ENCODE data around the gene CREB5.

CREB5 gene

GRCh38 chr7:28768577-28769147, 356.3 kb downstream of the CREB5 start:
- no peaks in the 10 kb centered on the region for H3K27me3 ChIP-seq (ENCODE audit: control insufficient read depth in 1 of 2, insufficient read depth in 2 of 2, low read length in 2 of 2)
- no peak overlapping the region for H3K9ac ChIP-seq (ENCODE audit: low read depth in 1 of 2, low read length in 2 of 2)
- no peaks in the 10 kb centered on the region for H3K4me1 ChIP-seq (ENCODE audit: control insufficient read depth in 1 of 2, insufficient read depth in 2 of 2, low read length in 2 of 2)
- H3K4me3 ChIP-seq (ENCODE audit: low read depth in 1 of 2, low read length in 2 of 2), result no peak overlapping the region
- H3K36me3 ChIP-seq (ENCODE audit: control insufficient read depth in 1 of 2, insufficient read depth in 2 of 2, low read length in 2 of 2), result no peaks in the 10 kb centered on the region
- H3K9me3 ChIP-seq (ENCODE audit: control insufficient read depth in 1 of 2, low read length in 2 of 2), result no peaks in the 10 kb centered on the region
- no peak overlapping the region for H3K27ac ChIP-seq (ENCODE audit: low read depth, low read length)

- no peaks in the 10 kb centered on the region for H3K27me3 ChIP-seq (ENCODE audit: control insufficient read depth in 1 of 2, insufficient read depth in 2 of 2, low read length in 2 of 2)
- H3K27ac ChIP-seq (ENCODE audit: low read depth, low read length), result no peak overlapping the region
- H3K9me3 ChIP-seq (ENCODE audit: control insufficient read depth in 1 of 2, low read length in 2 of 2), result no peaks in the 10 kb centered on the region
These were observed 359.7 kb downstream of the CREB5 start for GRCh38 chr7:28771906-28772622.

GRCh38 chr7:28773423-28774145, 361.3 kb downstream of the CREB5 start:
- Histone ChIP-seq H3K9me3 (ENCODE audit: control insufficient read depth in 1 of 2, low read length in 2 of 2) (no peaks in the 10 kb centered on the region), H3K9ac (ENCODE audit: low read depth in 1 of 2, low read length in 2 of 2) (no peak overlapping the region), H3K36me3 (ENCODE audit: control insufficient read depth in 1 of 2, insufficient read depth in 2 of 2, low read length in 2 of 2) (no peaks in the 10 kb centered on the region), H3K27me3 (ENCODE audit: control insufficient read depth in 1 of 2, insufficient read depth in 2 of 2, low read length in 2 of 2) (no peaks in the 10 kb centered on the region), H3K4me1 (ENCODE audit: control insufficient read depth in 1 of 2, insufficient read depth in 2 of 2, low read length in 2 of 2) (peaks cover 0 to 4% of the 10 kb centered on the region in 2 donors), H3K4me3 (ENCODE audit: low read depth in 1 of 2, low read length in 2 of 2) (no peak overlapping the region), H3K27ac (ENCODE audit: low read depth, low read length) (no peak overlapping the region)

More at GRCh38 chr7:28771906-28772622, 359.7 kb downstream of the CREB5 start:
- Histone ChIP-seq H3K4me3 (ENCODE audit: low read depth in 1 of 2, low read length in 2 of 2) (no peak overlapping the region), H3K9ac (ENCODE audit: low read depth in 1 of 2, low read length in 2 of 2) (no peak overlapping the region), H3K36me3 (ENCODE audit: control insufficient read depth in 1 of 2, insufficient read depth in 2 of 2, low read length in 2 of 2) (no peaks in the 10 kb centered on the region), H3K4me1 (ENCODE audit: control insufficient read depth in 1 of 2, insufficient read depth in 2 of 2, low read length in 2 of 2) (peaks cover 0 to 4% of the 10 kb centered on the region in 2 donors)

GRCh38 chr7:28774261-28774988, 362.1 kb downstream of the CREB5 start:
- Histone ChIP-seq H3K9ac (ENCODE audit: low read depth in 1 of 2, low read length in 2 of 2) (no peak overlapping the region), H3K27ac (ENCODE audit: low read depth, low read length) (no peak overlapping the region), H3K36me3 (ENCODE audit: control insufficient read depth in 1 of 2, insufficient read depth in 2 of 2, low read length in 2 of 2) (no peaks in the 10 kb centered on the region), H3K9me3 (ENCODE audit: control insufficient read depth in 1 of 2, low read length in 2 of 2) (no peaks in the 10 kb centered on the region), H3K4me1 (ENCODE audit: control insufficient read depth in 1 of 2, insufficient read depth in 2 of 2, low read length in 2 of 2) (peaks cover 0 to 4% of the 10 kb centered on the region in 2 donors), H3K4me3 (ENCODE audit: low read depth in 1 of 2, low read length in 2 of 2) (no peak overlapping the region), H3K27me3 (ENCODE audit: control insufficient read depth in 1 of 2, insufficient read depth in 2 of 2, low read length in 2 of 2) (no peaks in the 10 kb centered on the region)

GRCh38 chr7:28776463-28777157, 364.3 kb downstream of the CREB5 start:
- H3K27ac ChIP-seq (ENCODE audit: low read depth, low read length), result no peak overlapping the region
- no peak overlapping the region for H3K4me3 ChIP-seq (ENCODE audit: low read depth in 1 of 2, low read length in 2 of 2)
- no peaks in the 10 kb centered on the region for H3K9me3 ChIP-seq (ENCODE audit: control insufficient read depth in 1 of 2, low read length in 2 of 2)
- H3K36me3 ChIP-seq (ENCODE audit: control insufficient read depth in 1 of 2, insufficient read depth in 2 of 2, low read length in 2 of 2), result no peaks in the 10 kb centered on the region
- H3K27me3 ChIP-seq (ENCODE audit: control insufficient read depth in 1 of 2, insufficient read depth in 2 of 2, low read length in 2 of 2), result no peaks in the 10 kb centered on the region
- H3K9ac ChIP-seq (ENCODE audit: low read depth in 1 of 2, low read length in 2 of 2), result no peak overlapping the region
- peaks cover 0 to 4% of the 10 kb centered on the region in 2 donors for H3K4me1 ChIP-seq (ENCODE audit: control insufficient read depth in 1 of 2, insufficient read depth in 2 of 2, low read length in 2 of 2)

GRCh38 chr7:28778786-28779185, 366.5 kb downstream of the CREB5 start:
- Histone ChIP-seq H3K27me3 (ENCODE audit: control insufficient read depth in 1 of 2, insufficient read depth in 2 of 2, low read length in 2 of 2) (no peaks in the 10 kb centered on the region), H3K9ac (ENCODE audit: low read depth in 1 of 2, low read length in 2 of 2) (no peak overlapping the region), H3K4me3 (ENCODE audit: low read depth in 1 of 2, low read length in 2 of 2) (no peak overlapping the region), H3K27ac (ENCODE audit: low read depth, low read length) (no peak overlapping the region), H3K4me1 (ENCODE audit: control insufficient read depth in 1 of 2, insufficient read depth in 2 of 2, low read length in 2 of 2) (peaks cover 0 to 4% of the 10 kb centered on the region in 2 donors), H3K36me3 (ENCODE audit: control insufficient read depth in 1 of 2, insufficient read depth in 2 of 2, low read length in 2 of 2) (no peaks in the 10 kb centered on the region), H3K9me3 (ENCODE audit: control insufficient read depth in 1 of 2, low read length in 2 of 2) (no peaks in the 10 kb centered on the region)

GRCh38 chr7:28779954-28780353, 367.6 kb downstream of the CREB5 start:
- H3K27ac ChIP-seq (ENCODE audit: low read depth, low read length), result no peak overlapping the region
- H3K27me3 ChIP-seq (ENCODE audit: control insufficient read depth in 1 of 2, insufficient read depth in 2 of 2, low read length in 2 of 2), result no peaks in the 10 kb centered on the region
- no peaks in the 10 kb centered on the region for H3K9me3 ChIP-seq (ENCODE audit: control insufficient read depth in 1 of 2, low read length in 2 of 2)
- H3K4me3 ChIP-seq (ENCODE audit: low read depth in 1 of 2, low read length in 2 of 2), result no peak overlapping the region
- H3K4me1 ChIP-seq (ENCODE audit: control insufficient read depth in 1 of 2, insufficient read depth in 2 of 2, low read length in 2 of 2), result peaks cover 0 to 5% of the 10 kb centered on the region in 2 donors
- no peak overlapping the region for H3K9ac ChIP-seq (ENCODE audit: low read depth in 1 of 2, low read length in 2 of 2)
- no peaks in the 10 kb centered on the region for H3K36me3 ChIP-seq (ENCODE audit: control insufficient read depth in 1 of 2, insufficient read depth in 2 of 2, low read length in 2 of 2)

GRCh38 chr7:28782362-28782761, 370.0 kb downstream of the CREB5 start:
- peaks cover 0 to 5% of the 10 kb centered on the region in 2 donors for H3K4me1 ChIP-seq (ENCODE audit: control insufficient read depth in 1 of 2, insufficient read depth in 2 of 2, low read length in 2 of 2)
- H3K9ac ChIP-seq (ENCODE audit: low read depth in 1 of 2, low read length in 2 of 2), result no peak overlapping the region
- H3K27me3 ChIP-seq (ENCODE audit: control insufficient read depth in 1 of 2, insufficient read depth in 2 of 2, low read length in 2 of 2), result no peaks in the 10 kb centered on the region
- H3K4me3 ChIP-seq (ENCODE audit: low read depth in 1 of 2, low read length in 2 of 2), result no peak overlapping the region
- no peaks in the 10 kb centered on the region for H3K36me3 ChIP-seq (ENCODE audit: control insufficient read depth in 1 of 2, insufficient read depth in 2 of 2, low read length in 2 of 2)
- no peak overlapping the region for H3K27ac ChIP-seq (ENCODE audit: low read depth, low read length)
- H3K9me3 ChIP-seq (ENCODE audit: control insufficient read depth in 1 of 2, low read length in 2 of 2), result no peaks in the 10 kb centered on the region

GRCh38 chr7:28784171-28784902, 372.0 kb downstream of the CREB5 start:
- H3K36me3 ChIP-seq (ENCODE audit: control insufficient read depth in 1 of 2, insufficient read depth in 2 of 2, low read length in 2 of 2), result no peaks in the 10 kb centered on the region
- H3K9me3 ChIP-seq (ENCODE audit: control insufficient read depth in 1 of 2, low read length in 2 of 2), result no peaks in the 10 kb centered on the region
- H3K9ac ChIP-seq (ENCODE audit: low read depth in 1 of 2, low read length in 2 of 2), result no peak overlapping the region
- H3K27me3 ChIP-seq (ENCODE audit: control insufficient read depth in 1 of 2, insufficient read depth in 2 of 2, low read length in 2 of 2), result no peaks in the 10 kb centered on the region
- H3K27ac ChIP-seq (ENCODE audit: low read depth, low read length), result no peak overlapping the region
- H3K4me1 ChIP-seq (ENCODE audit: control insufficient read depth in 1 of 2, insufficient read depth in 2 of 2, low read length in 2 of 2), result peaks cover 0 to 5% of the 10 kb centered on the region in 2 donors
- no peak overlapping the region for H3K4me3 ChIP-seq (ENCODE audit: low read depth in 1 of 2, low read length in 2 of 2)
